Motor neuron (in vitro differentiated cells): ENCODE data around the gene SLC16A4. TPM values are rescaled to one million over a fixed set of nuclear protein-coding genes. Genes with fewer than 3 reads are reported as not detected.
A peak's percentile ranks its signal among the peaks of the same experiment; 100 is the strongest.
"Not testable (repeated sequence)": the region's sequence is repeated elsewhere in the genome, so short reads cannot be mapped to it uniquely, and the experiment has no call there.

Source experiments
- ATAC-seq, 8 experiments: fragments of 200-7000 bp; cut with Tn5 transposase; replicated peaks in 6 of 8; 2 replicates each; pipeline ENCODE4 v1.8.0; 2021; ENCODE audit warnings: mild to moderate bottlenecking in 8 of 8, moderate library complexity in 8 of 8
- H3K27ac ChIP-seq, 2 donors: fragments of 250-450 bp; sonication (Bioruptor Pico); 2 replicates each; pipeline ENCODE4 v1.9.0; 2021; ENCODE audit warnings: antibody characterized with exemption in 2 of 2, mild to moderate bottlenecking in 2 of 2, moderate library complexity in 1 of 2
- H3K4me1 ChIP-seq, 2 donors: fragments of 250-450 bp; sonication (Bioruptor Pico); replicated peaks in 1 of 2; 2 replicates each; pipeline ENCODE4 v1.6.1; 2021; ENCODE audit warnings: antibody characterized with exemption in 2 of 2, mild to moderate bottlenecking in 2 of 2, moderate library complexity in 1 of 2
- H3K4me3 ChIP-seq, 5 donors: fragments of 250-450 bp; sonication (Bioruptor Pico); 2 replicates each; pipeline ENCODE4 v1.9.0; 2021; ENCODE audit warnings: antibody characterized with exemption in 5 of 5, mild to moderate bottlenecking in 5 of 5, moderate library complexity in 4 of 5
- WGBS, 10 experiments: fragments of 450-650 bp; shearing (Covaris generic); methylation state at CpG; one replicate each; pipeline ENCODE4 v1.0.0; 2022; 5-methylcytosine and 5-hydroxymethylcytosine counted together
- in situ Hi-C, 9 experiments: fragments of 400-800 bp; cut with MboI; loops; one replicate each; pipeline ENCODE4 v1.15.0; 2021; ENCODE audit warnings: low sequenced_read_pairs in 9 of 9, low pct_unique_long_range_greater_than_20kb in 2 of 9; ENCODE audit not compliant: unreplicated experiment in 9 of 9
- total RNA-seq, 8 experiments: library from RNA; unstranded; fragments of 300-600 nt; gene quantifications; 2 replicates each; pipeline versions ENCODE4 v1.2.3 to v1.2.4, GENCODE V29; 2022

SLC16A4 gene
- total RNA-seq = 10 to 100 TPM in 3 of 8 experiments, 1 to 10 TPM in 5; 1.4 to 97.1 (median 3.3) TPM

- in situ Hi-C loops = no loop called here
- WGBS, 10 experiments = 0 to 67% (median 23%) methylated on average over 1 to 8 of the region's 8 CpGs; no CpG with 5 or more reads in 2 of the 10 experiments
- no peak within 1 kb of the TSS for H3K27ac ChIP-seq
- peak in 7 of 8 experiments; percentile 16 to 86 (median 57) for ATAC-seq
- no peak within 1 kb of the TSS for H3K4me3 ChIP-seq
- peaks cover 0 to 3% of the 10 kb centered on the region in 2 donors for H3K4me1 ChIP-seq
Observed at GRCh38 chr1:110390692-110391245, at the start of gene SLC16A4. Gene SLC16A4, minus strand, starts transcription at chr1:110391026. Its CDS starts 1,703 bp downstream, at chr1:110389323.

GRCh38 chr1:110439873-110440272, 49.0 kb upstream of the SLC16A4 start:
- WGBS, 10 experiments = 46 to 100% (median 75%) methylated on average over 1 to 3 of the region's 3 CpGs; no CpG with 5 or more reads in 4 of the 10 experiments
- in situ Hi-C loops, ATAC-seq: not testable (repeated sequence)

GRCh38 chr1:110438893-110439292, 48.1 kb upstream of the SLC16A4 start:
- Histone ChIP-seq H3K4me1 (peaks cover 2 to 21% of the 10 kb centered on the region in 2 donors), H3K27ac (no peak overlapping the region), H3K4me3 (no peak overlapping the region)
- ATAC-seq = no peak
- 60 to 100% (median 88%) methylated on average over 1 to 4 of the region's 4 CpGs; no CpG with 5 or more reads in 3 of the 10 experiments for WGBS, 10 experiments
- in situ Hi-C loops = no loop called here

More at GRCh38 chr1:110439873-110440272, 49.0 kb upstream of the SLC16A4 start:
- H3K4me1 ChIP-seq = peaks cover 0 to 21% of the 10 kb centered on the region in 2 donors
- H3K4me3 ChIP-seq, H3K27ac ChIP-seq: not testable (repeated sequence)

- ATAC-seq, in situ Hi-C loops, H3K4me3 ChIP-seq: not testable (repeated sequence)
- whole genome bisulfite sequencing, 10 experiments = 0 to 100% (median 53%) methylated on average over 1 to 9 of the region's 9 CpGs; no CpG with 5 or more reads in 3 of the 10 experiments
- H3K27ac ChIP-seq = peak overlapping the region in 1 of 2 donors; percentile 45
- H3K4me1 ChIP-seq = peaks cover 6 to 21% of the 10 kb centered on the region in 2 donors
Observed at GRCh38 chr1:110437645-110438299, 46.9 kb upstream of the SLC16A4 start.

- in situ Hi-C loops = no loop called here
- peaks cover 6 to 24% of the 10 kb centered on the region in 2 donors for H3K4me1 ChIP-seq
- 26 to 80% (median 48%) methylated on average over 1 to 6 of the region's 7 CpGs; no CpG with 5 or more reads in 2 of the 10 experiments for WGBS, 10 experiments
Observed at GRCh38 chr1:110436635-110437034, 45.8 kb upstream of the SLC16A4 start.

GRCh38 chr1:110434946-110435345, 44.1 kb upstream of the SLC16A4 start:
- Histone ChIP-seq H3K27ac (no peak overlapping the region), H3K4me1 (peaks cover 6 to 25% of the 10 kb centered on the region in 2 donors), H3K4me3 (no peak overlapping the region)
- in situ Hi-C loops = no loop called here
- WGBS, 10 experiments = 20 to 100% (median 83%) methylated on average over 1 to 3 of the region's 3 CpGs; no CpG with 5 or more reads in 2 of the 10 experiments
- ATAC-seq = no peak

More at GRCh38 chr1:110436635-110437034, 45.8 kb upstream of the SLC16A4 start:
- Histone ChIP-seq H3K27ac (peak overlapping the region in 1 of 2 donors; percentile 45), H3K4me3 (no peak overlapping the region)
- peak in 6 of 8 experiments; percentile 43 to 88 (median 58) for ATAC-seq

- Histone ChIP-seq H3K27ac (no peak overlapping the region), H3K4me3 (no peak overlapping the region), H3K4me1 (peaks cover 6 to 25% of the 10 kb centered on the region in 2 donors)
- WGBS, 10 experiments = 20 to 64% (median 38%) methylated on average over 2 to 3 of the region's 3 CpGs; no CpG with 5 or more reads in 7 of the 10 experiments
- ATAC-seq = peak; percentile 75 to 98 (median 90)
- in situ Hi-C loops = no loop called here
Observed at GRCh38 chr1:110433803-110434202, 43.0 kb upstream of the SLC16A4 start.

- 80 to 100% (median 92%) methylated on average over 1 to 2 of the region's 2 CpGs; no CpG with 5 or more reads in 3 of the 10 experiments for WGBS, 10 experiments
- Histone ChIP-seq H3K4me1 (peaks cover 6 to 25% of the 10 kb centered on the region in 2 donors), H3K4me3 (no peak overlapping the region), H3K27ac (no peak overlapping the region)
- no peak for ATAC-seq
- in situ Hi-C loops = no loop called here
Observed at GRCh38 chr1:110433213-110433612, 42.4 kb upstream of the SLC16A4 start.

GRCh38 chr1:110430901-110431300, 40.1 kb upstream of the SLC16A4 start:
- no peak for ATAC-seq
- in situ Hi-C loops = no loop called here
- H3K27ac ChIP-seq = no peak overlapping the region
- 33 to 100% (median 88%) methylated on average over 1 to 3 of the region's 4 CpGs; no CpG with 5 or more reads in 5 of the 10 experiments for WGBS, 10 experiments
- peaks cover 6 to 8% of the 10 kb centered on the region in 2 donors for H3K4me1 ChIP-seq
- no peak overlapping the region for H3K4me3 ChIP-seq

GRCh38 chr1:110430366-110430765, 39.5 kb upstream of the SLC16A4 start:
- Histone ChIP-seq H3K27ac (no peak overlapping the region), H3K4me1 (peaks cover 6 to 11% of the 10 kb centered on the region in 2 donors), H3K4me3 (no peak overlapping the region)
- 20 to 92% (median 64%) methylated on average over 1 to 6 of the region's 6 CpGs for WGBS, 10 experiments
- in situ Hi-C loops = no loop called here
- no peak for ATAC-seq

- no peak overlapping the region for H3K27ac ChIP-seq
- in situ Hi-C loops = no loop called here
- ATAC-seq = peak in 3 of 8 experiments; percentile 20 to 31 (median 28)
- no peak overlapping the region for H3K4me3 ChIP-seq
- peaks cover 5 to 19% of the 10 kb centered on the region in 2 donors for H3K4me1 ChIP-seq
- WGBS, 10 experiments = 0 to 92% (median 56%) methylated on average over 1 to 4 of the region's 4 CpGs
Observed at GRCh38 chr1:110428946-110429345, 38.1 kb upstream of the SLC16A4 start.

- peaks cover 0 to 18% of the 10 kb centered on the region in 2 donors for H3K4me1 ChIP-seq
- no peak for ATAC-seq
- in situ Hi-C loops = no loop called here
- H3K4me3 ChIP-seq = no peak overlapping the region
- H3K27ac ChIP-seq = no peak overlapping the region
- 51 to 100% (median 75%) methylated on average over 1 to 4 of the region's 4 CpGs; no CpG with 5 or more reads in 4 of the 10 experiments for whole genome bisulfite sequencing, 10 experiments
Observed at GRCh38 chr1:110426854-110427253, 36.0 kb upstream of the SLC16A4 start.

GRCh38 chr1:110425612-110426152, 34.9 kb upstream of the SLC16A4 start:
- H3K27ac ChIP-seq = no peak overlapping the region
- H3K4me3 ChIP-seq = no peak overlapping the region
- peaks cover 0 to 15% of the 10 kb centered on the region in 2 donors for H3K4me1 ChIP-seq
- in situ Hi-C loops = no loop called here
- ATAC-seq = peak in 3 of 8 experiments; percentile 7 to 29 (median 23)
- 0 to 82% (median 78%) methylated on average over 1 to 4 of the region's 9 CpGs; no CpG with 5 or more reads in 3 of the 10 experiments for WGBS, 10 experiments
